CD4-positive, alpha-beta T cell (primary cell): ENCODE measurements around the gene CD200. TPM values are rescaled to one million over a fixed set of nuclear protein-coding genes. Genes with fewer than 3 reads are reported as not detected.

Source experiments
- ATAC-seq: fragments of 200-7000 bp; cut with Tn5 transposase; one replicate; pipeline ENCODE4 v1.10.0; 2022; ENCODE audit warnings: mild to moderate bottlenecking; ENCODE audit not compliant: poor library complexity
- CTCF ChIA-PET: fragments of 350-600 bp; sonication (Branson Sonifier 250); formaldehyde crosslinking; loops from one replicate; lab custom pipeline; 2021; ENCODE audit warnings: antibody characterized with exemption, inconsistent platforms; lab: Charles Lee
- POLR2A ChIA-PET: fragments of 350-600 bp; sonication (Branson Sonifier 250); formaldehyde crosslinking; loops from one replicate; lab custom pipeline; 2021; ENCODE audit warnings: antibody characterized with exemption, inconsistent platforms; lab: Charles Lee
- DNase-seq, 14 experiments: peaks; one replicate each; pipeline ENCODE4 v3.0.0-alpha.2; 2013 to 2020; ENCODE audit warnings: mixed read lengths in 2 of 14
- H3K27ac ChIP-seq, 2 donors: one replicate each; pipeline versions ENCODE4 v1.5.1 to v1.7.0; 2013; ENCODE audit warnings: low read length in 2 of 2, low read depth in 1 of 2, mild to moderate bottlenecking in 1 of 2
- H3K27me3 ChIP-seq, 2 experiments: 1 replicate in 1 of 2; 2 replicates in 1 of 2; pipeline versions ENCODE4 v1.6.1 to v1.7.0; 2013; ENCODE audit warnings: low read length in 2 of 2, control low read depth in 1 of 2, mild to moderate bottlenecking in 1 of 2, moderate library complexity in 1 of 2; ENCODE audit not compliant: insufficient read depth in 2 of 2, control insufficient read depth in 1 of 2
- H3K36me3 ChIP-seq: one replicate; pipeline ENCODE4 v1.6.1; 2013; ENCODE audit warnings: low read length, control low read depth; ENCODE audit not compliant: insufficient read depth
- H3K4me1 ChIP-seq: one replicate; pipeline ENCODE4 v1.6.1; 2013; ENCODE audit warnings: low read length, control low read depth; ENCODE audit not compliant: insufficient read depth
- H3K4me3 ChIP-seq: one replicate; pipeline ENCODE4 v1.5.1; 2013; ENCODE audit warnings: mild to moderate bottlenecking, low read length, moderate library complexity
- H3K9me3 ChIP-seq, 2 experiments: 1 replicate in 1 of 2; 2 replicates in 1 of 2; pipeline versions ENCODE4 v1.6.1 to v1.7.0; 2013; ENCODE audit warnings: low read length in 2 of 2, mild to moderate bottlenecking in 2 of 2, control low read depth in 1 of 2, moderate library complexity in 1 of 2; ENCODE audit not compliant: control insufficient read depth in 1 of 2, insufficient read depth in 1 of 2
- H3K27ac Mint-ChIP-seq: one replicate; pipeline ENCODE4 v1.8.0; 2020; ENCODE audit warnings: mixed read lengths
- H3K27me3 Mint-ChIP-seq: one replicate; pipeline ENCODE4 v1.8.0; 2021; ENCODE audit warnings: mixed read lengths
- H3K36me3 Mint-ChIP-seq: one replicate; pipeline ENCODE4 v1.8.0; 2021; ENCODE audit warnings: low read depth, mixed read lengths
- H3K4me1 Mint-ChIP-seq: one replicate; pipeline ENCODE4 v1.8.0; 2021; ENCODE audit warnings: low read depth, mixed read lengths
- H3K4me3 Mint-ChIP-seq: one replicate; pipeline ENCODE4 v1.8.0; 2020; ENCODE audit warnings: mild to moderate bottlenecking, mixed read lengths
- H3K9me3 Mint-ChIP-seq: one replicate; pipeline ENCODE4 v1.8.0; 2020; ENCODE audit warnings: mixed read lengths
- intact Hi-C, 2 experiments: fragments of 100-400 bp; cut with DNase I in 1 of 2; cut with micrococcal nuclease in 1 of 2; formaldehyde crosslinking; loops; one replicate each; pipeline versions ENCODE4 v1.15.1 to v1.9.0; 2023 to 2025; cut with DNase I, micrococcal nuclease
- total RNA-seq, 174 experiments: library from RNA in 2 of 174; stranded (reverse) in 2 of 174; gene quantifications; one replicate each; pipeline ENCODE4 v1.2.3 and lab custom pipeline; 2021 to 2026
- TF ChIP-seq, protein P1 (sequence below): fragments of 200-600 bp; IDR thresholded peaks from one replicate; pipeline ENCODE4 v1.8.0; 2022; ENCODE audit warnings: antibody characterized with exemption, mild to moderate bottlenecking

CD200 gene
- total RNA-seq, 2 experiments from 2014 or later, result 5.2 to 6.9 TPM

GRCh38 chr3:112411425-112411824 lies 78.5 kb downstream of the CD200 start:
- ChIA-PET POLR2A (no interaction called here), CTCF (no interaction called here)
- Histone ChIP-seq H3K36me3 (no peaks in the 10 kb centered on the region), H3K4me1 (no peaks in the 10 kb centered on the region), H3K9me3 (no peaks in the 10 kb centered on the region), H3K4me3 (no peak overlapping the region), H3K27ac (no peak overlapping the region), H3K27me3 (no peaks in the 10 kb centered on the region)
- Mint-ChIP-seq H3K27ac (no peak overlapping the region), H3K4me3 (no peak overlapping the region), H3K9me3 (no peaks in the 10 kb centered on the region), H3K36me3 (no peaks in the 10 kb centered on the region), H3K27me3 (no peaks in the 10 kb centered on the region), H3K4me1 (peaks cover 10% of the 10 kb centered on the region)
- TF ChIP-seq, protein P1, sequence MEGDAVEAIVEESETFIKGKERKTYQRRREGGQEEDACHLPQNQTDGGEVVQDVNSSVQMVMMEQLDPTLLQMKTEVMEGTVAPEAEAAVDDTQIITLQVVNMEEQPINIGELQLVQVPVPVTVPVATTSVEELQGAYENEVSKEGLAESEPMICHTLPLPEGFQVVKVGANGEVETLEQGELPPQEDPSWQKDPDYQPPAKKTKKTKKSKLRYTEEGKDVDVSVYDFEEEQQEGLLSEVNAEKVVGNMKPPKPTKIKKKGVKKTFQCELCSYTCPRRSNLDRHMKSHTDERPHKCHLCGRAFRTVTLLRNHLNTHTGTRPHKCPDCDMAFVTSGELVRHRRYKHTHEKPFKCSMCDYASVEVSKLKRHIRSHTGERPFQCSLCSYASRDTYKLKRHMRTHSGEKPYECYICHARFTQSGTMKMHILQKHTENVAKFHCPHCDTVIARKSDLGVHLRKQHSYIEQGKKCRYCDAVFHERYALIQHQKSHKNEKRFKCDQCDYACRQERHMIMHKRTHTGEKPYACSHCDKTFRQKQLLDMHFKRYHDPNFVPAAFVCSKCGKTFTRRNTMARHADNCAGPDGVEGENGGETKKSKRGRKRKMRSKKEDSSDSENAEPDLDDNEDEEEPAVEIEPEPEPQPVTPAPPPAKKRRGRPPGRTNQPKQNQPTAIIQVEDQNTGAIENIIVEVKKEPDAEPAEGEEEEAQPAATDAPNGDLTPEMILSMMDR, result no peak
- ATAC-seq (no peak), DNase-seq (no peak)
- intact Hi-C loops, result no loop called here

Other genes starting within 250 kb of the CD200 start
- gene C3orf52, start 246.8 kb upstream of the CD200 start, total RNA-seq, result 1 to 10 TPM; 1.6 to 2.7 TPM
- gene GCSAM, start 199.9 kb upstream of the CD200 start, total RNA-seq, result 1 to 10 TPM; 6.5 to 6.8 TPM
- gene SLC9C1, start 38.9 kb upstream of the CD200 start, total RNA-seq, result not detected
- gene BTLA, start 166.3 kb downstream of the CD200 start, total RNA-seq, result 1 to 10 TPM; 8.5 to 9.6 TPM
- gene ATG3, start 228.8 kb downstream of the CD200 start, total RNA-seq, result 10 to 100 TPM; 43.3 to 43.8 TPM
- 1 to 10 TPM; 4.6 to 7.3 TPM for gene SLC35A5, start 228.9 kb downstream of the CD200 start, total RNA-seq